ENCODE results near the gene KCNJ9.
"Not testable (repeated sequence)": the region's sequence is repeated elsewhere in the genome, so short reads cannot be mapped to it uniquely, and the experiment has no call there.

KCNJ9 gene

DNA sequence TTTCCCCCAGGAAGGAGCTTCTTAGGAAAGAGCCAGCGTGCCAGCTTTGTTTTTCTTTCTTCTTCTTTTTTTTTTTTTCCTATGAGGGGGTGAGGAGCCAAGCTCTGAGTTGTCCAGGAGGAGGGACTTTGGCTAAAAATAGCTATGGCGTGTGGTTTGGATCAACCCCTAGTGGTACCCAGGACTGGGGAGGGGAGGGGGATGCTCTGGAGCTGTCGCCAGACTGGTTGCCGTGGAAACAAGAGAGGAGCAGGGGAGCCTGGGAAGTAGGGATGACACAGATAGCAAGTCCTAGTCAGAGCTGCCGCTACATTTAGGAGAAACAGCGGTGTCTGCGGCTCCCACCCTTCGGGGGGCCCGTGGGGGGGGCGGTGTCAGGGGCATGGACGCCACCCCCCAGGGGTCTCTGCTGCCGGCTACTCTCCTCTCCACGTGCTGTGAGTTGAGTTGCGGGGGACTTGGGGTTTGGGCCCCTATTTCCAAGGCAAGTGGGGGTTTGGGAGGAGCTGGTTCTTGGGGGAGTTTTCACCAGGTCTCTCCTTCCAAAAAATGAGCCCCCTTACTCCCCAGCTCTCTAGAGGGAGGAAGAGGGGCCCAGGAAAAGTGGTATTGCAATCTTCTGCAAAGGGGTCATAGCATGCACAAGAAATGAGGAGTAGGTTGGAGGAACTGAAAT lies at the start of gene KCNJ9:
Gene KCNJ9, plus strand, starts transcription at position 278 of the 676 bp plus-strand sequence. CDS start 2,493 bp downstream, outside the sequence.
- no peak for DNase-seq (ENCODE audit: low read depth)

DNA sequence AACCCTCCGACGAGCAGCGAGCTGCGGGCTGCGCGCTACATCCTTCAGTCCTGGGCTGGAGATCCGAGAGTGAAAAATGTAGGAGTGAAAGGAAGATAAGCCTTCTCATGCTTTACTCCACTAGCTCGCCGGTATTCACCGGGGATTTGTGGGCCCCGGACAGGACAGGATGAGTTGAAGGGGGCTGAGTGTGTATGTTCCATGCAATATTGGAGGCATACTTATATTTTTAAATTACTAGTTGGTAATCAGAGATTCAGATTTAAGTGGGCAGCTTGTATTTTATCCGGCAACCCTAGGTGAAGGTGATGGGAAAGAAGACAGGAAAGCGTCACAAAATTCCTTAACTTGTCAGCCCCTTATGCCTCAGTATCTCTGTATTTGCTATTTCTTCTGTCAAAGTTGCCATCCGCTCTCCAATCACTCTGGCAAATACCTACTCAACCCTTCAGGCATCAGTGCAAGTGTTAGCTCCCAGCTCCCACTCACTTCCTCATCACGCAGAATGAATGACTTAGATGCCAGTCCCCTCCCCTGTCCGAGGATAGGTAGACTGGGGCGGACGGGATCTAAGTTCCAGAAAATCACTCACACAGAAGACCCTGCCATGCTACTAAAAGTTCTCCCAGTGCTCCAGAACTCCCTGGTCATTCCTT lies 49.0 kb upstream of the KCNJ9 start:
- no peak for DNase-seq (ENCODE audit: low read depth)

GRCh38 chr1:160040476-160040875 lies 40.9 kb upstream of the KCNJ9 start:
- DNase-seq (ENCODE audit: low read depth) = no peak

- no peak for DNase-seq (ENCODE audit: low read depth)
These were observed 37.8 kb upstream of the KCNJ9 start for GRCh38 chr1:160043543-160043942.

- DNase-seq (ENCODE audit: low read depth) = no peak
These were observed 35.7 kb upstream of the KCNJ9 start for GRCh38 chr1:160045653-160046052.

DNA sequence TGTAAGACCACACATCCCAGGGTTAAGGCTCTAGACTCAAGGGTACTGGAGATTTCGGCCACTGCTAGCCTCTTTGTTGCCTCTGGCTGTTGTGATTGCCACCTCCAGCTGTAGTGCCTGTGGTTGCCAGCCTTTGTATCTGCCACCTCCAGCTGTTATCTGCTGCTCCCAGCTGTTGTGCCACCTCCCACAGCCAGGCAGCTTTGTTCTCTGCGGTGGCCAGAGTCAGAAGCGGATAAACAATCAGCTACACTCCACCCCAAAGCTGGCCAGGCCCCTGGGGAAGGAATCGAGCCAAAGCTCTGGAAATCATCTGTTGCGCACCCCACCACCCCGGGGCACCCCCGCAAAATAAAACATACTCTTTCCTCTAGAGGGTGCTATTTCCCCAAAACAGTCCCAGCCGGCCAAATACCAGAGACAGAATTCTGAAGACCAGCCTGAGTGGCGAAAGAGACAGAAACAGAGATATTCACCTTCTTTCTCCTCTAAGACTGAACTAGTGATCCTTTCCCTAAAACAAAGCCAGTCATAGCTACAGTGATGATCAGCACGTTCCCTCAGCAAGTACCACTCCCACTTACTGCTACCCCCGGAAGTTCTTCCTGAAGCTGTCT lies 34.7 kb upstream of the KCNJ9 start:
- no peak for DNase-seq (ENCODE audit: low read depth)

GRCh38 chr1:160047111-160047991 lies 34.0 kb upstream of the KCNJ9 start:
- no peak for DNase-seq (ENCODE audit: low read depth)

- no peak for DNase-seq (ENCODE audit: low read depth)
These were observed 33.0 kb upstream of the KCNJ9 start for GRCh38 chr1:160048335-160048734.

DNA sequence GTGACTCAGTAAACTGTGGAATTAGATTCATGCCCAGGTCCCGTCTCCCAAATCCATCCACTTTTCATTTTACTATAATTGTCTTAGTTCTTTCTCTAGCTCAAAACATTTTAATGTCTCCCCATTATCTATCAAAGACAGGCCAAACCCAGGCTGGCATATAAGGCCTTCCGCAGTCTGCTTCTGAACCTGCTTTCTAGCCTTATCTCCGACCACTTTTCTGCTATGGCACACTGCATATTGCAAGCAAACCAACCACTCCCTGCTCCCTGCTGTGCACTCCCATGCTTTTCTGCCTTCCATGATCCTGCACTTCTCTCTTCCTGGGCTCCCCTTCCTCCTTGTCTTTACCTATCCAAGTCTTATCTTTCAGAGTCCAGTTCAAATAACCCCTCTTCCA lies 32.2 kb upstream of the KCNJ9 start:
- no peak for DNase-seq (ENCODE audit: low read depth)

- not testable (repeated sequence) for DNase-seq (ENCODE audit: low read depth)
These were observed 31.2 kb upstream of the KCNJ9 start for GRCh38 chr1:160050182-160050581.

- no peak for DNase-seq (ENCODE audit: low read depth)
These were observed 30.7 kb upstream of the KCNJ9 start for GRCh38 chr1:160050619-160051018.

GRCh38 chr1:160052936-160053335 lies 28.4 kb upstream of the KCNJ9 start:
- DNase-seq (ENCODE audit: low read depth) = no peak

DNA sequence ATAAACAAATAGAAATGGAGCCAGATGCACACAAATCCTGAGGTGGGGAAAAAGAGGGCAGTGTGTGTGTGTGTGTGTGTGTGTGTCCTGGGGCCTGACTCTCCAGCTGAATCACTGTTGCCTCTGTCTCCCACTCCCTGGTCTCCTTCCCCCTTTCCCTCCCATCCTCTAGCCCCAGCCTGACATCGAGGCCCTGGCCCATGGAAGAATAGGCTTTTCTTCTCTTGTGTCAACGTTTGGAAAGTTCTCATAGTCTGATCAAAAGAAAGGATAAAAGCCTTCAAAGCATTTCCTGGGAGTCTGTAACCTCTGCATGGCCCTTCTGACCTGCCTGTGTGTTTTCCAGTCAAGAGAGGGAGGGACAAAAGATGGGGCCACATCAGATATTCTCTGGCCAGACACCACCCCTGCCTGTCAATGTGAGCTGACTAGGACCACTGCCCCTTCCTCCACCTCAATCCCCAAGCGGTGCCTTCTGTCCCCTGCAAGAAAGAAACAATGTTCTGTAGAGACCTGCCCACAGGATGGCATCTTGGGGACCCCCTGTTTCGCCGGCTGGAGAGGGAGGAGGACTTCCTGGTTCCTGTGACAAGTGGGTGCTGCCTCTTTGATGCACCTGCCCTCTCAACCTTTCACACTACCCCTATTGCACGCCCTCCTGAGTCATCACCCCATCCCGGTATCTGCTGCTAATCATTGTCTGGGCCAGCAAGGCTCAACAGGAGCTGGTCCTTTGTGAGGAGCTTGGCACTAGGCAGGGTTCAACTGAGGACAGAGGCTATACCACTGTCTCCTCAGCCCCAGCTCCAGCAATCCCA lies 27.6 kb upstream of the KCNJ9 start:
- no peak for DNase-seq (ENCODE audit: low read depth)

DNA sequence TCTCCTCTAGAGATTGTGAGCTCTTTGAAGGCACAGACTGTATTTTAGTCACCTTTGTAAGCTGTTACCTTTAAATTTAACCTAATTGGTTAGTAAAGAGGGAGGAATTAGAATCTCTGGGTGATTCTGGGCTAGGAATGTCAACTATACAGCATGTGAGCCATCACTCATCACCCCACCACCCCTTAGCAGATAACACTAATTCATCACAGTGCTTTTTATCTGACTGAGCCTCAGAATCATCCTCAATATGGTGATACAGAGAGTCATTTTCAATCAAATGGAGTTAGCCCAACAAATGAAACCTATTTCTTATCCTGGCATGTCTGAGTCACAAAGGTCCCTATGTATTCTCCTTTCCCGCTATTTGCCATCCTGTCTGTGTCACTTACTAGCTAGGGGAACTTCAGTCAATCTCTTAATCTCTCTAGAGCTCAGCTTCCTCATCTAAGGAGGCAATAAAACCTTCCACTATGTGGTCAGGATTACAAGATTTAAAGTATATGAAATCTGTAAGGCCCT lies 24.6 kb upstream of the KCNJ9 start:
- no peak for DNase-seq (ENCODE audit: low read depth)

DNA sequence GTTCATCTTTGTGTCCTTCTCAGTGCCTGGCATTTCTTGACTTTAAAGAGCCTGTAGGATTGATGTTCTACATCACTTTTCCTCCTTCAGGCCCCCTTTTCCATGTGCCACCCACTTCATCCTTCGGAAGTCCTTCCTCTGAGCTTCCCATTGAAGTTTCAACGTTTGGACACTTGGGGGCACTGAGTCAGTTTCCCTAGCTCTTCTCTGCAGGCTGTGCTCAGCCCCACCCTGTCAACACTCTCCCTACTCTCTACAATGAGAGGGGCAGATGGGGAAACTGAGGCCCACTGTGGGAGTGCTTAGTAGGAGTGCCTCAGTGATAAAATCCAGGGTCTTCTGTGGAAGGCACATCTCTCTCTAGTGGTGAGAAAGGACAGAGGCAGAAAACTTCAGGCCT lies 23.3 kb upstream of the KCNJ9 start:
- DNase-seq (ENCODE audit: low read depth) = no peak

GRCh38 chr1:160061369-160062229 lies 19.7 kb upstream of the KCNJ9 start:
- DNase-seq (ENCODE audit: low read depth) = no peak

DNA sequence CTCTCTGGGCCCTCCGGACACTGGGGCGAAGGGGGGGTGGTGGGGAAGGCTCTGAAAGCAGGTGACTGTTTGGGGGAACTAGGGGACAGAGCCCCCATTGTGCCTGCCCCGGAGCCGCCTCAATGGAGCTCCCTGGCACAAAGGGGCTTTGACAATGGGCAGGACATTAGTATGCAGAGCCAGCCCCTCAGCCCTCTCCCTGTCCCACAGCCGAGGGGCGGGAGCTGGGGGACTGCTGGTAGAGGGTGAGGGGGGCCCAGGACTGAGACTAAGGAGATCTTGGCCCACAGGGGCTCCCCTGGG lies 19.2 kb upstream of the KCNJ9 start:
- no peak for DNase-seq (ENCODE audit: low read depth)

DNA sequence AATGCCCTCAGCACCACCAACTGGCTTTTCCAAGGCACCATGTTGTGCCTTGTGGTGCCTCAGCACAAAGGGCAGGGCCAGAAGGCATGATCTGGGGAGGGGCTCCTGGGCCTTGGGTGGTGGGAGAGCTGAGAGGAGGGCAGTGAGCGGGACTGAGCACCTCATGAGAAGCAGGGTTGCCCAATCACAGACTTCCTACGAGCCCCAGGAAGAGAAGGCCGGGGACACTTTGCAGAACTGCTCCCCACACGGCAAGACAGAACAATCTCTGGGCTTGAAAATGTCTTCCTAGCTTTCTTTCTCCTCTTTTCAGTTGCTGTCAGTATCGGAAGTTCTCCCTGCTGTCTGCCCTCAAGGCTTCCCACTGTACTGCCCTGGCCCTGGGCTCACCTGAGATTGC lies 18.2 kb upstream of the KCNJ9 start:
- no peak for DNase-seq (ENCODE audit: low read depth)

DNA sequence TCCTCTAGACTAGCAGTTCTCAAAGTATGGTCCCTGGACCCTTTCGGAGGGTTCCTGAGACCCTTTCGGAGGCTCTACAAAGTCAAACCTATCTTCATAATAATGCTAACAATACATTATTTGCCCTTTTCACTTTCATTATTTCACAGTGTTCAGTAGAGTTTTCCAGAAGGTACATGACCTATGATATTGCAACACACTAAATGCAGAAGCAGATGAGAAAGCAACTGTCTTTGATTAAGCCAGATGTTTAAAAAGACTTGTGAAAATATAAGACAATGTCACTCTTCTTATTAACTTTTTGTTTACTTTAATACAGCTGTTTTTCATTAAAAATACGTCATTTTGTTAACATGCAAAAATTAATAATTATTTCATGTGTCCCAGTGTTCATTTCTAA lies 17.2 kb upstream of the KCNJ9 start:
- no peak for DNase-seq (ENCODE audit: low read depth)

GRCh38 chr1:160064746-160065145 lies 16.6 kb upstream of the KCNJ9 start:
- no peak for DNase-seq (ENCODE audit: low read depth)

Measured in GM04504 (cell line).